Stomach (tissue), 9 donors: ENCODE measurements around the gene KCTD10. TPM values are rescaled to one million over a fixed set of nuclear protein-coding genes. Genes with fewer than 3 reads are reported as not detected.

Experiments used
- DNase-seq, 2 donors: peaks; one replicate each; pipeline versions ENCODE4 v3.0.0 to v3.0.0-alpha.2; 2013 to 2019
- H3K27ac ChIP-seq, 5 donors: fragments of 200-600 bp in 4 of 5; sonication (generic) in 4 of 5; one replicate each; pipeline ENCODE4 v1.5.1; 2013 to 2019; ENCODE audit warnings: mild to moderate bottlenecking in 1 of 5, moderate library complexity in 1 of 5
- H3K27me3 ChIP-seq, 3 donors: fragments of 200-600 bp; sonication (generic); one replicate each; pipeline ENCODE4 v1.5.1; 2017 to 2019; ENCODE audit warnings: mixed run types in 1 of 3
- H3K36me3 ChIP-seq, 4 donors: fragments of 200-600 bp; sonication (generic); 1 replicate in 3 of 4; 2 replicates in 1 of 4; pipeline ENCODE4 v1.5.1; 2016 to 2019
- H3K4me1 ChIP-seq, 4 donors: fragments of 200-600 bp; sonication (generic); one replicate each; pipeline ENCODE4 v1.5.1; 2016 to 2019
- H3K4me3 ChIP-seq, 4 donors: fragments of 200-600 bp; sonication (generic) in 3 of 4; one replicate each; pipeline ENCODE4 v1.5.1; 2016 to 2019; ENCODE audit warnings: mild to moderate bottlenecking in 1 of 4
- H3K9me3 ChIP-seq, 4 donors: fragments of 200-600 bp; sonication (generic); one replicate each; pipeline ENCODE4 v1.5.1; 2016 to 2019
- CTCF ChIP-seq, 7 experiments: fragments of 450-650 bp in 4 of 7; fragments of 200-600 bp in 3 of 7; sonication (generic) in 3 of 7; IDR thresholded peaks; one replicate each; pipeline ENCODE4 v1.5.1; 2016 to 2019; ENCODE audit warnings: antibody characterized with exemption in 7 of 7, control low read depth in 2 of 7, mild to moderate bottlenecking in 1 of 7
- EP300 ChIP-seq: sonication (generic); formaldehyde crosslinking; IDR thresholded peaks from one replicate; pipeline ENCODE4 v1.6.1; 2017; ENCODE audit warnings: antibody characterized with exemption
- POLR2A ChIP-seq, 4 donors: fragments of 450-650 bp; IDR thresholded peaks; one replicate each; pipeline ENCODE4 v1.6.1; 2016; ENCODE audit warnings: antibody characterized with exemption in 4 of 4, control low read depth in 2 of 4, mild to moderate bottlenecking in 1 of 4, moderate library complexity in 1 of 4
- POLR2AphosphoS5 ChIP-seq, 3 donors: sonication (generic); formaldehyde crosslinking; IDR thresholded peaks; one replicate each; pipeline ENCODE4 v1.6.1; 2016; ENCODE audit warnings: antibody characterized with exemption in 3 of 3
- WGBS, 5 donors: extraction: QIAGEN DNeasy Blood & Tissue Kit in 3 of 5; methylation state at CpG; one replicate each; pipeline versions ENCODE4 v1.1.5 to v1.1.7; 2013 to 2018; 5-methylcytosine and 5-hydroxymethylcytosine counted together
- intact Hi-C: fragments of 100-400 bp; cut with DNase I; formaldehyde crosslinking; loops from one replicate; pipeline ENCODE4 v1.15.1; 2023; ENCODE audit warnings: low total_unique reads
- polyA plus RNA-seq, 3 donors: library from polyadenylated mRNA; stranded (reverse); fragments of 200-250 nt; gene quantifications; one replicate each; pipeline ENCODE4 v1.2.3, GENCODE V29; 2013
- total RNA-seq, 5 donors: library from RNA; depleted of rRNA; stranded (reverse); fragments of >200 nt; gene quantifications; one replicate each; pipeline versions ENCODE4 v1.1.0 to v1.2.3, GENCODE V29; 2014 to 2016
- donor health status: healthy with polysubstance abuse.
- donor health status: Bipolar disorder and iron deficiency.
- donor health status: healthy.

The KCTD10 gene
- total and polyA plus RNA-seq, 8 donors = 12.1 to 156 (median 35.1) TPM

GRCh38 chr12:109446869-109447268 lies 30.2 kb downstream of the KCTD10 start:
- no peak for TF ChIP-seq POLR2AphosphoS5 (IDR thresholded peaks at IDR 0.05)
- TF ChIP-seq POLR2A (IDR thresholded peaks at IDR 0.05) = no peak
- no peak for TF ChIP-seq CTCF (IDR thresholded peaks at IDR 0.05)
- TF ChIP-seq EP300 = no peak
- WGBS, 5 donors = 83 to 94% (median 91%) methylated on average over 8 of the region's 8 CpGs
- peaks cover 0 to 30% (median 6%) of the 10 kb centered on the region in 4 donors for H3K4me1 ChIP-seq
- no peaks in the 10 kb centered on the region for H3K27me3 ChIP-seq
- peaks cover 14 to 83% (median 73%) of the 10 kb centered on the region in 4 donors for H3K36me3 ChIP-seq
- H3K9me3 ChIP-seq = no peaks in the 10 kb centered on the region
- intact Hi-C loops = no loop called here
- DNase-seq = no peak
- H3K4me3 ChIP-seq = no peak overlapping the region
- H3K27ac ChIP-seq = no peak overlapping the region

- H3K27ac ChIP-seq = no peak overlapping the region
Measured at GRCh38 chr12:109445191-109445609, 31.9 kb downstream of the KCTD10 start.

GRCh38 chr12:109444259-109444658 lies 32.8 kb downstream of the KCTD10 start:
- WGBS, 5 donors = 53 to 69% (median 63%) methylated on average over 6 of the region's 6 CpGs
- intact Hi-C loops = no loop called here
- Histone ChIP-seq H3K4me1 (peaks cover 0 to 9% (median 3%) of the 10 kb centered on the region in 4 donors), H3K27ac (no peak overlapping the region), H3K9me3 (no peaks in the 10 kb centered on the region), H3K27me3 (no peaks in the 10 kb centered on the region), H3K4me3 (no peak overlapping the region), H3K36me3 (peaks cover 0 to 57% (median 50%) of the 10 kb centered on the region in 4 donors)
- DNase-seq = no peak
- TF ChIP-seq POLR2AphosphoS5 (IDR thresholded peaks at IDR 0.05) (no peak), CTCF (IDR thresholded peaks at IDR 0.05) (no peak), EP300 (no peak), POLR2A (IDR thresholded peaks at IDR 0.05) (no peak)

More at GRCh38 chr12:109445191-109445609, 31.9 kb downstream of the KCTD10 start:
- H3K27me3 ChIP-seq = no peaks in the 10 kb centered on the region
- H3K4me1 ChIP-seq = peaks cover 0 to 15% (median 4%) of the 10 kb centered on the region in 4 donors
- WGBS, 5 donors = 87 to 96% (median 90%) methylated on average over 2 of the region's 2 CpGs
- no peaks in the 10 kb centered on the region for H3K9me3 ChIP-seq
- DNase-seq = no peak
- peaks cover 0 to 66% (median 59%) of the 10 kb centered on the region in 4 donors for H3K36me3 ChIP-seq
- TF ChIP-seq CTCF (IDR thresholded peaks at IDR 0.05) = no peak
- TF ChIP-seq EP300 = no peak
- TF ChIP-seq POLR2A (IDR thresholded peaks at IDR 0.05) = no peak
- TF ChIP-seq POLR2AphosphoS5 (IDR thresholded peaks at IDR 0.05) = no peak
- H3K4me3 ChIP-seq = no peak overlapping the region
- intact Hi-C loops = no loop called here

- 77 to 91% (median 85%) methylated on average over 5 of the region's 5 CpGs for WGBS, 5 donors
- no peak overlapping the region for H3K27ac ChIP-seq
- no peak for DNase-seq
- peaks cover 0 to 4% (median under 1%) of the 10 kb centered on the region in 4 donors for H3K4me1 ChIP-seq
- no peak overlapping the region for H3K4me3 ChIP-seq
- intact Hi-C loops = no loop called here
- no peak for TF ChIP-seq POLR2AphosphoS5 (IDR thresholded peaks at IDR 0.05)
- TF ChIP-seq POLR2A (IDR thresholded peaks at IDR 0.05) = no peak
- TF ChIP-seq CTCF (IDR thresholded peaks at IDR 0.05) = no peak
- TF ChIP-seq EP300 = no peak
- no peaks in the 10 kb centered on the region for H3K27me3 ChIP-seq
- H3K9me3 ChIP-seq = no peaks in the 10 kb centered on the region
- H3K36me3 ChIP-seq = peaks cover 0 to 53% (median 48%) of the 10 kb centered on the region in 4 donors
Measured at GRCh38 chr12:109443794-109444193, 33.3 kb downstream of the KCTD10 start.
